K562 (cell line): ENCODE data around the gene C1QTNF8. TPM values are rescaled to one million over a fixed set of nuclear protein-coding genes. Genes with fewer than 3 reads are reported as not detected.

ENCODE experiments used
- ATAC-seq: fragments of 200-7000 bp; cut with Tn5 transposase; 3 replicates; pipeline ENCODE4 v1.9.1; 2020; ENCODE audit warnings: moderate library complexity
- BruUV-seq: library from RNA; stranded (reverse); fragments of 400-500 nt; replicated peaks from 2 replicates; lab custom pipeline; 2021; lab: Mats Ljungman, UMichigan
- CTCF ChIA-PET: fragments of 300-600 bp; formaldehyde crosslinking; extraction: SDS; loops from one replicate; lab custom pipeline; 2021; ENCODE audit warnings: low intra/inter-chr PET ratio; lab: Yijun Ruan, JAX
- POLR2A ChIA-PET: fragments of 300-600, 350-650 bp; sonication (Branson Sonifier 250); formaldehyde crosslinking; extraction: SDS; loops from one replicate; lab custom pipeline; 2021; ENCODE audit warnings: antibody characterized with exemption, inconsistent platforms; lab: Yijun Ruan, JAX
- DNase-seq, 4 experiments: peaks; one replicate each; pipeline versions ENCODE4 v3.0.0 to v3.0.0-alpha.2; 2011 to 2018; ENCODE audit warnings: low spot score in 3 of 4, mixed read lengths in 3 of 4; ENCODE audit errors: extremely low read depth in 1 of 4
- FAIRE-seq: peaks from 2 replicates; lab custom pipeline; 2011; peaks lifted over from hg19 to GRCh38; lab: Jason Lieb, UNC
- H2AFZ ChIP-seq: 2 replicates; pipeline ENCODE4 v1.6.0; 2011; ENCODE audit warnings: low read depth, low read length, control low read depth, inconsistent platforms
- H3K27ac ChIP-seq: fragments of 200-600 bp; 3 replicates; pipeline ENCODE4 v1.8.0; 2011; ENCODE audit warnings: low read depth, mild to moderate bottlenecking, control low read depth, inconsistent platforms, low read length, moderate library complexity, mixed read lengths; ENCODE audit errors: extremely low read depth
- H3K27me3 ChIP-seq, 2 experiments: fragments of 300-600 bp in 1 of 2; 2 replicates in 1 of 2; 3 replicates in 1 of 2; pipeline versions ENCODE4 v1.6.0 to v1.8.0; 2011; ENCODE audit warnings: inconsistent platforms in 2 of 2, low read length in 2 of 2, mild to moderate bottlenecking in 1 of 2, mixed read lengths in 1 of 2, moderate library complexity in 1 of 2; ENCODE audit not compliant: control insufficient read depth in 2 of 2, insufficient read depth in 2 of 2
- H3K36me3 ChIP-seq: fragments of 300-600 bp; 3 replicates; pipeline ENCODE4 v1.8.0; 2011; ENCODE audit warnings: mild to moderate bottlenecking, low read length, inconsistent platforms; ENCODE audit not compliant: control insufficient read depth, insufficient read depth
- H3K4me1 ChIP-seq, 2 experiments: fragments of 200-600 bp in 1 of 2; replicated peaks in 1 of 2; 2 replicates in 1 of 2; 3 replicates in 1 of 2; pipeline versions ENCODE4 v1.5.1 to v1.8.0; 2011; ENCODE audit warnings: inconsistent platforms in 2 of 2, low read length in 2 of 2, mild to moderate bottlenecking in 1 of 2, mixed read lengths in 1 of 2, moderate library complexity in 1 of 2; ENCODE audit not compliant: control insufficient read depth in 2 of 2, insufficient read depth in 2 of 2
- H3K4me2 ChIP-seq: 2 replicates; pipeline ENCODE4 v1.6.1; 2011; ENCODE audit warnings: low read length, control low read depth, inconsistent platforms, mixed read lengths; ENCODE audit not compliant: insufficient read depth
- H3K4me3 ChIP-seq: fragments of 200-600 bp; sonication (generic), shearing (Covaris generic); 2 replicates; pipeline ENCODE4 v1.5.1; 2016; ENCODE audit warnings: control low read depth, inconsistent platforms
- H3K79me2 ChIP-seq: fragments of 200-600 bp; 3 replicates; pipeline ENCODE4 v1.8.0; 2011; ENCODE audit warnings: low read length, inconsistent platforms; ENCODE audit not compliant: control insufficient read depth, insufficient read depth
- H3K9ac ChIP-seq, 2 experiments: 2 replicates each; pipeline versions ENCODE4 v1.6.0 to v1.6.1; 2011; ENCODE audit warnings: low read depth in 2 of 2, low read length in 2 of 2, control low read depth in 1 of 2, inconsistent platforms in 1 of 2, mild to moderate bottlenecking in 1 of 2, mixed read lengths in 1 of 2; ENCODE audit not compliant: insufficient read depth in 1 of 2
- H3K9me1 ChIP-seq: one replicate; pipeline ENCODE4 v1.6.0; 2011; ENCODE audit warnings: inconsistent platforms, mild to moderate bottlenecking, low read length, moderate library complexity; ENCODE audit not compliant: control insufficient read depth, insufficient read depth
- H3K9me3 ChIP-seq: replicated peaks from 2 replicates; pipeline ENCODE4 v1.5.1; 2011; ENCODE audit warnings: low read depth, low read length, inconsistent platforms; ENCODE audit not compliant: control insufficient read depth, insufficient read depth
- H4K20me1 ChIP-seq: replicated peaks from 2 replicates; pipeline ENCODE4 v1.6.1; 2011; ENCODE audit warnings: low read length, inconsistent platforms, mixed read lengths; ENCODE audit not compliant: control insufficient read depth, insufficient read depth
- HDAC1 ChIP-seq, 2 experiments: fragments of 450-650 bp; IDR thresholded peaks; 2 replicates each; pipeline ENCODE4 v1.6.1; 2016 to 2017; ENCODE audit warnings: inconsistent platforms in 1 of 2, mild to moderate bottlenecking in 1 of 2, moderate library complexity in 1 of 2
- MED1 ChIP-seq: sonication (generic); formaldehyde crosslinking; IDR thresholded peaks from 2 replicates; pipeline ENCODE4 v1.8.1; 2023; ENCODE audit warnings: missing genetic modification reagents, borderline replicate concordance
- MTA2 ChIP-seq: fragments of 450-650 bp; IDR thresholded peaks from 2 replicates; pipeline ENCODE4 v1.6.1; 2016; ENCODE audit warnings: low read depth
- NFYB ChIP-seq: IDR thresholded peaks from 2 replicates; pipeline ENCODE4 v1.6.1; 2011; ENCODE audit warnings: mild to moderate bottlenecking, moderate library complexity; ENCODE audit not compliant: insufficient read length; ENCODE audit errors: extremely low read depth
- NRF1 ChIP-seq, 2 experiments: fragments of 450-650 bp; IDR thresholded peaks in 1 of 2; conservative IDR thresholded peaks in 1 of 2; 2 replicates each; pipeline ENCODE4 v1.6.1; 2014; ENCODE audit warnings: mild to moderate bottlenecking in 2 of 2
- SNRNP70 ChIP-seq: fragments of 200-400 bp; formaldehyde crosslinking; optimal IDR thresholded peaks from 2 replicates; pipeline ENCODE3; 2017; ENCODE audit warnings: low read depth, low read length
- WGBS: fragments of 100-300 bp; shearing (Covaris generic); methylation state at CpG from one replicate; pipeline ENCODE4 v1.1.6; 2016; ENCODE audit warnings: low coverage, mixed read lengths; ENCODE audit not compliant: insufficient coverage; ENCODE audit errors: missing lambda C conversion rate; 5-methylcytosine and 5-hydroxymethylcytosine counted together
- in situ Hi-C: fragments of 300-500 bp; cut with MboI; formaldehyde crosslinking; loops from 4 replicates; pipeline ENCODE4 v1.15.0; 2018; ENCODE audit warnings: inconsistent platforms, mixed read lengths
- intact Hi-C: fragments of 100-400 bp; cut with micrococcal nuclease; formaldehyde crosslinking; loops from 2 replicates; pipeline ENCODE4 v1.14.2; 2022
- polyA plus RNA-seq, 8 experiments: library from polyadenylated mRNA; depleted of rRNA in 4 of 8; stranded (reverse) in 5 of 8; unstranded in 3 of 8; fragments of >200 nt; fragmentation: Nextera tagmentation in 2 of 8; fragmentation: Illumina TruSeq in 1 of 8; extraction: Ambion mirVana in 2 of 8; extraction: Trizol in 1 of 8; gene quantifications; 2 replicates each; pipeline versions ENCODE4 v1.2.1 to v1.2.3, GENCODE V29; 2011 to 2014; ENCODE audit warnings: inconsistent platforms in 1 of 8, missing spikeins in 1 of 8
- total RNA-seq, 7 experiments: library from RNA; depleted of rRNA in 6 of 7; stranded (reverse); fragments of >200 nt in 6 of 7; fragmentation: Illumina TruSeq in 2 of 7; extraction: Trizol in 2 of 7; gene quantifications; 2 replicates each; pipeline versions ENCODE4 v1.2.1 to v1.2.3, GENCODE V29; 2011 to 2021; ENCODE audit warnings: low replicate concordance in 1 of 7
- TF ChIP-seq, protein P1 (sequence below): sonication (generic); formaldehyde crosslinking; IDR thresholded peaks from 2 replicates; pipeline ENCODE4 v1.8.0; 2022; ENCODE audit warnings: missing genetic modification reagents, mild to moderate bottlenecking, moderate library complexity, borderline replicate concordance

C1QTNF8 gene
- total and polyA plus RNA-seq, 9 of the 15 experiments (the other 6 are each of a cell fraction or from before 2014, with no cell fraction given): not detected

DNA sequence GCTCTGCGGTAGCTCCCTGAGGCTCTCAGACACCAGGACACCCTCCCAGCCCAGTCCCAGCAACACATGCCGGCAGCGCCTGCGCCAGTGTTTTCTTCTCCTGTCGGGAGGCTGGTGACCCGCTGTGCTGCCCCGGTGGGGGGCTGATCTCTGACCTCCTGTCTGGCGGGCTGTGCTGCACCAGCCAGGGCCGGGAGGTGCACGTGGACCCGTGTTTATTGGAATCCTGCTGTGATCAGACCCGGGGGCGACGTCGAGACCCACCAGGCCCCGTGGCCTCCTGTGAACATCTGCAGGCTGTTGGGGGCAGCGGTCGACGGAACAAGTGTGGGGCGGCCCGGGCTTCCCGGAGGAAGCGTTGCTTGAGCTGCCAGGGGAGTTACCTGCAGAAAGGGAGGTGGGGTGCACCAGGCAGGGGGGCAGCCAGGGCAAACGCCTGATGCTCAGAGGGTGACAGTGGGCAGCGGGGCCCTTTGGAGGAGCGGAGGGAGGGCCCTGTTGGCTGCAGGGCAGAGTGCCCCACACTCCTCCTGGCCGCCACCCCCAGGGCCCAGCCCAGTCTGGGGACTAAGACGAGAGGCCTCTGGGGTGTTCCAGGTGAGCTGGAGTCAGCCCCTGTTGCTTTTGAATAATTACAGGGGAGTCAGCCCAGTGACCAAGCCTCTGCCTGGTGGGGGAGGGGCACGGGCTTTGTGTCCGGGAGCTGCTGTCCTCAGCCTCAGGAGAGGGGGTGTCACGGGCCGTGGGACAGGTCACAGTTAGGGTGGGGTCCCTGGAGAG lies 25.8 kb downstream of the C1QTNF8 start:
- peaks cover under 1% of the 10 kb centered on the region; the same call in 1 of the 2 replicates for H4K20me1 ChIP-seq
- in situ Hi-C loops: no loop called here

GRCh38 chr16:1069154-1069553 lies 26.9 kb downstream of the C1QTNF8 start:
- Histone ChIP-seq H3K4me1 (peaks cover 0 to 40% of the 10 kb centered on the region in 2 experiments; a peak in 1 of 5 replicates), H3K36me3 (no peaks in the 10 kb centered on the region), H4K20me1 (peaks cover 7% of the 10 kb centered on the region; the same call in 1 of the 2 replicates), H3K9ac (no peak overlapping the region), H3K27me3 (peaks cover 11 to 34% of the 10 kb centered on the region in 2 experiments; a peak in 4 of 5 replicates), H3K4me3 (no peak overlapping the region), H3K27ac (no peak overlapping the region), H3K79me2 (no peaks in the 10 kb centered on the region), H3K9me3 (no peaks in the 10 kb centered on the region), H3K9me1 (no peaks in the 10 kb centered on the region), H3K4me2 (no peak overlapping the region), H2AFZ (no peak overlapping the region)
- ATAC-seq: peak; percentile 84
- intact Hi-C loops (no loop called here), in situ Hi-C loops (no loop called here)
- ChIA-PET CTCF (no interaction called here), POLR2A (interaction anchor here (0.6 to 1.0 kb wide), 5 partner anchors 18 to 1274 kb away, joined by 3 to 6 read pairs (median 3); no protein-coding TSS in a partner anchor)
- DNase-seq: peak in 2 of 4 experiments; percentile 40 to 43
- TF ChIP-seq NFYB: peak; percentile 29
- no peak for TF ChIP-seq HDAC1 (IDR thresholded peaks at IDR 0.05)
- no peak for TF ChIP-seq MTA2
- TF ChIP-seq, protein P1, sequence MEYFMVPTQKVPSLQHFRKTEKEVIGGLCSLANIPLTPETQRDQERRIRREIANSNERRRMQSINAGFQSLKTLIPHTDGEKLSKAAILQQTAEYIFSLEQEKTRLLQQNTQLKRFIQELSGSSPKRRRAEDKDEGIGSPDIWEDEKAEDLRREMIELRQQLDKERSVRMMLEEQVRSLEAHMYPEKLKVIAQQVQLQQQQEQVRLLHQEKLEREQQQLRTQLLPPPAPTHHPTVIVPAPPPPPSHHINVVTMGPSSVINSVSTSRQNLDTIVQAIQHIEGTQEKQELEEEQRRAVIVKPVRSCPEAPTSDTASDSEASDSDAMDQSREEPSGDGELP (CRISPR knock-in tag): 0 out of 2 replicates have a peak, but pooled peaks have one; percentile 25
- BruUV-seq: no TSS peak
- WGBS: 27% methylated on average over 5 of the region's 7 CpGs
- no peak for FAIRE-seq

More for the DNA sequence above, 25.8 kb downstream of the C1QTNF8 start:
- WGBS: 10% methylated on average over 29 of the region's 32 CpGs
- peaks cover 7 to 32% of the 10 kb centered on the region in 2 experiments; a peak in 4 of 5 replicates for H3K27me3 ChIP-seq
- DNase-seq (no peak), FAIRE-seq (no peak), ATAC-seq (no peak)
- H3K27ac ChIP-seq: no peak overlapping the region
- intact Hi-C loops: no loop called here
- H3K4me2 ChIP-seq: no peak overlapping the region
- peaks cover 0 to 41% of the 10 kb centered on the region in 2 experiments; a peak in 1 of 5 replicates for H3K4me1 ChIP-seq
- H3K79me2 ChIP-seq: no peaks in the 10 kb centered on the region
- ChIA-PET CTCF (no interaction called here), POLR2A (interaction anchor here (0.6 to 1.0 kb wide), 2 partner anchors 29 to 50 kb away, joined by 3 read pairs; no protein-coding TSS in a partner anchor)
- no peaks in the 10 kb centered on the region for H3K9me3 ChIP-seq
- no TSS peak for BruUV-seq
- TF ChIP-seq MED1 (CRISPR knock-in tag) (no peak), NRF1 (conservative IDR thresholded peaks at IDR 0.05 in 1 of 2, IDR thresholded peaks at IDR 0.05 in 1 of 2) (0 out of 4 replicates have a peak, but pooled peaks have one; percentile 25 to 27), SNRNP70 (no peak)
- H3K36me3 ChIP-seq: no peaks in the 10 kb centered on the region
- no peaks in the 10 kb centered on the region for H3K9me1 ChIP-seq
- no peak overlapping the region for H3K4me3 ChIP-seq
- H2AFZ ChIP-seq: no peak overlapping the region
- H3K9ac ChIP-seq: no peak overlapping the region
